AG08395 (cell line): ENCODE results near the gene CHD9.
"Not testable (repeated sequence)": the region's sequence is repeated elsewhere in the genome, so short reads cannot be mapped to it uniquely, and the experiment has no call there.

ENCODE experiments used
- DNase-seq: peaks from one replicate; pipeline ENCODE4 v3.0.0; 2012; ENCODE audit warnings: mixed read lengths, low spot score

CHD9 gene

GRCh38 chr16:53054670-53055485, at the start of gene CHD9:
Gene CHD9 (plus strand): TSS chr16:53054991. CDS start chr16:53156090, 101,099 bp downstream.
- peak; percentile 90 for DNase-seq

- DNase-seq = no peak
Measured at GRCh38 chr16:53007095-53007494, 47.7 kb upstream of the CHD9 start.

- no peak for DNase-seq
Measured at GRCh38 chr16:53014287-53014686, 40.5 kb upstream of the CHD9 start.

GRCh38 chr16:53018834-53019416, 35.9 kb upstream of the CHD9 start:
- no peak for DNase-seq

GRCh38 chr16:53022374-53022773, 32.4 kb upstream of the CHD9 start:
- peak; percentile 78 for DNase-seq

- DNase-seq = no peak
Measured at GRCh38 chr16:53024045-53024444, 30.7 kb upstream of the CHD9 start.

GRCh38 chr16:53029971-53030370, 24.8 kb upstream of the CHD9 start:
- no peak for DNase-seq

GRCh38 chr16:53031323-53031942, 23.4 kb upstream of the CHD9 start:
- no peak for DNase-seq

- no peak for DNase-seq
Measured at GRCh38 chr16:53034306-53034705, 20.5 kb upstream of the CHD9 start.

GRCh38 chr16:53035176-53035942, 19.4 kb upstream of the CHD9 start:
- no peak for DNase-seq

- DNase-seq = no peak
Measured at GRCh38 chr16:53036066-53036465, 18.7 kb upstream of the CHD9 start.

GRCh38 chr16:53036711-53037110, 18.1 kb upstream of the CHD9 start:
- DNase-seq = not testable (repeated sequence)

GRCh38 chr16:53040788-53041187, 14.0 kb upstream of the CHD9 start:
- DNase-seq = no peak

- peak; percentile 36 for DNase-seq
Measured at GRCh38 chr16:53041320-53042051, 13.3 kb upstream of the CHD9 start.

- DNase-seq = no peak
Measured at GRCh38 chr16:53042235-53042701, 12.5 kb upstream of the CHD9 start.

GRCh38 chr16:53043428-53043831, 11.4 kb upstream of the CHD9 start:
- DNase-seq = no peak

GRCh38 chr16:53043986-53044601, 10.7 kb upstream of the CHD9 start:
- DNase-seq = no peak

GRCh38 chr16:53045341-53046220, 9.2 kb upstream of the CHD9 start:
- DNase-seq = no peak

GRCh38 chr16:53047515-53047914, 7.3 kb upstream of the CHD9 start:
- DNase-seq = not testable (repeated sequence)
